ENCODE measurements around the gene CD2BP2.

Gene CD2BP2

DNA sequence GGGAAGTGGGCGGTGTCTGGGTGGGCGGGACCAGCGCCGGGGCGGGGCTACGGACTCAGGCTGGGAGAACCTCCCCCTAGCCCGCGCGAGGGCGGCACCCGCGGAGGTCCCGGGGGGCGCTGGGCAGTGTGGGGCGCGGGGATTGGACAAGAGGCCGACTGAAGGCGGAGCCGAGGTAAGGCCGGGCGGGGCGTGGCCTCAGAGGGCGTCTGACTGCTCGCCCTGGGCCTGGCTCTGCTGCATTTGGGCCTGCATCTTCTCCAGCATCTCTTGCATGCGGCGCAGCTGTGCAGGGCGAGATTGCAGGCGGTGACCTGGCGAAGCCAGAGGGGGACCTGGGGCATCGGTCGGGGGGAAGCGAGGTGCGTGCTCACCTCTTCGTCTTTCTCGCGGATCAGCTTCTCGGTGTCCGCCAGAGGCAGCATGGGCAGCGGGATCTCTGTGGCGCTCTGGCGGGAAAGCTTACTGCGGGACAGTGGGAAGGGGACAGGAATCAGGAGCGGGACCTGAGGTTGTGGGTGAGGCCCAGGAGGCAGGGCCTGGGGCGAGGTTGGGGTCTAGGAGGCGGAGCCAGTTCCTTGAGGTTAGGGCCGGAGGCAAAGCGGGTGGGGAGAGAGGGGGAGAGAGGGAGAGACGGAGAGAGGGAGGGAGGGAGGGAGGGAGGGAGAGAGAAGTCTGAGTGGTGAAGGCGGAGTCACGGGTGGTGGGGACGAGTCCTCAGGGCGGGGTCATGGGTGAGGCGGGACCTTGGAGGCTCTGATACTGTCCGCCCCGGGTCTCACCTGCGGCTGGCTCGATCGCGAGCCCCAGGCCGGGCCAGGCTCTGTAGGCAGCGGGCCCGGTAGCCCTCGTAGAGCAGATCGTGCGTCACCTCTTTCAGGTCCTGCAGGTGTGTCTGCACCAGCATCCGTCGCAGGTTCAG lies 23.4 kb upstream of the CD2BP2 start:
- peak; percentile 99 for DNase-seq (ENCODE audit: low read depth)

DNA sequence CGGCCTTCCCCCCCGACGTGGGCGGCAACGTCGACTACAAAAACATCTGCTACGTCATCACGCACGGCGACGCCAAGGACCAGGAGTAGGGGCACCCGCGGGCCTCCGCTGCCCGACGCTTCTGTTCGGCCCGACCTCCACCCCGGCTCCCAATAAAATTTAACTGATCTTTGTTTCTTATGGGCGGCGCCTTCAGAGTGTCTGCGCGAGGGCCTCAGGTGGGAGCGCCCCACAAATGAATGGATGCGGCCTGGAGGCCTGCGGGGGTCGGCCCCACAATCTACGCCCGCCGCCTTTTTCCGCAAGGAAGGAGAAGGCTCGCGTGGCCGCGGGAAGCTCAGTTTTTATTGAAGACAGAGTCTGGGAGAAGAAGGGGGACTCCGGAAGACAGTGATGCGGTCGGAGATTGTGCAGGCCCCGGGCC lies 22.7 kb upstream of the CD2BP2 start:
- DNase-seq (ENCODE audit: low read depth) = peak; percentile 62

DNA sequence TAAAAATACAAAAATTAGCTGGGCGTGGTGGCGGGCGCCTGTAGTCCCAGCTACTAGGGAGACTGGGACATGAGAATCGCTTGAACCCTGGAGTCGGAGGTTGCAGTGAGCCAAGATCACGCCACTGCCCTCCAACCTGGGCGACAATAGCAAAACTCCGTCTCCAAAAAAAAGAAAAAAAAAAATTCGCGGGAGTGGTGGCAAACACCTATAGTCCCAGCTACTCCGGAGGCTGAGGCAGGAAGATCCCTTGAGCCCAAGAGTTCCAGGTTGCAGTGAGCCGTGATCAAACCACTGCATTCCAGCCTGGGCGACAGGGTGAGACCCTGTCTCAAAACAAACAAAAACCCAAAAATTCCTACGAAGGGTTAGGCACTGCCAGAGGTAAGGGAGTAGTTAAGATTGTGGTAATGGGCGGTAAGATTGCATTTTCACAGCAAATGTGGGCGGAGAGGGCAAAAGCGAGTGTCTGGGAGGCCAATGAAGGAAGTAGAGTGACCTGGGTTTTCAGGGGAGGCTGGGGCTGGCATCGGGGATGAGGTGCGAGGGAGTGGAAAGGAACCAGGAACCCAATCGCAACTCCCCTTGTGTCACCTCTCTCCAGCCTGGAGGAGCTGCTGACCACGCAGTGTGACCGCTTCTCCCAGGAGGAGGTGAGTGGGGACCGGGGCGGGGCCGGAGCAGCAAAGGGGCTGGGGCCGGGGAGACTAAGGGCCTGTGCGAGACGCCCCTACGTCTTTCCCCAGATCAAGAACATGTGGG lies 22.1 kb upstream of the CD2BP2 start:
- no peak for DNase-seq (ENCODE audit: low read depth)

DNA sequence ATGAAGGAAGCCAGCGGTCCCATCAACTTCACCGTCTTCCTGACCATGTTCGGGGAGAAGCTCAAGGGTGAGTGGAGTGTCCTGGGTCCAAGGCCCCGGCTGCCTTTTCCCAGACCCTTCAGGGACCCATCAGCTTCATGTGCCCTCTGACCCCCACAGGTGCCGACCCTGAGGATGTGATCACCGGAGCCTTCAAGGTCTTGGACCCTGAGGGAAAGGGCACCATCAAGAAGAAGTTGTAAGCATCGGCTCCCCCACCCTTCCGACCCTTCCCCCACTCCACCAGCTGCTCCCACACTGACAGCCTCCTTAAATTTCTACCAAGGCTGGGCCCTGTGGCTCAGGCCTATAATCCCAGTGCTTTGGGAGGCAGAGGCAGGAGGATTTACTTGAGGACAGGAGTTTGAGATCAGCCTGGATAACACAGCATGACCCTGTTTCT lies 21.4 kb upstream of the CD2BP2 start:
- no peak for DNase-seq (ENCODE audit: low read depth)

DNA sequence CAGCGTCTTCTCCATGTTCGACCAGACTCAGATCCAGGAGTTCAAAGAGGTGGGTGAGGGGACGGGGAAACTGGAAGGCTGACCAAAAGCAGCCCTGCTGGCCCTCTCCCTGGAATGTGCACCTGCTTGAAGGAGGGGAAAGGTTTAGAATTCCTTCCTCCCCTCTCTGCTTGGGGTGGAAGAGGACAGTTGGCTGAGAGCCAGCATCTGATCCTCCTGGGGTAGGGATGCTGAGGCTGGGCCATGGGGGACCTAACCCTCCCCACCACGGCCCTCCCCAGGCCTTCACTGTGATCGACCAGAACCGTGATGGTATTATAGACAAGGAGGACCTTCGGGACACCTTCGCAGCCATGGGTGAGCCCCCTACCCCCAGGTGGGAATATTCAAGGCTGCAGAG lies 20.8 kb upstream of the CD2BP2 start:
- DNase-seq (ENCODE audit: low read depth) = no peak

DNA sequence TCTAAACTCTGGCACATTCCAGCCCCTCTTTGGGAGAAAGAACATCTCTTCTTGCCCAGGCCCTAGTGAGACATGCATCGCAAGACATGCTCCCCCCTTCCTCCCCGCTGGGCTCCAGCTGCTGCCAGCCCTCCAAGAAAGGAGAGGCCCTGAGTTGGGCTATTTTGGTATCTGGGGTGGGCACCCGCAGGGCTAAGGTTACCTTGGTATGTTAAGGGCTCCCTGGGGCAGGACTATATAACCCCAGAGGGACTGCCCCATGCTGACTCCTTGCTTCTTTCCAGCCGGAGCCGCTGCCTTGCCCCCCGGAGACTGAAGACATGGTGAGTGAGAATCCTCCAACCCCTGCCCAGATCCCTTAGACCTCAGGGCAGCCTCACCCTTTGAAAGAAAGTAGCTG lies 19.4 kb upstream of the CD2BP2 start, which contains the start of gene MYL11:
MYL11 (plus strand) TSS at position 265 of the 400 bp plus-strand sequence; CDS start at position 321, 56 bp downstream.
- DNase-seq (ENCODE audit: low read depth) = no peak

DNA sequence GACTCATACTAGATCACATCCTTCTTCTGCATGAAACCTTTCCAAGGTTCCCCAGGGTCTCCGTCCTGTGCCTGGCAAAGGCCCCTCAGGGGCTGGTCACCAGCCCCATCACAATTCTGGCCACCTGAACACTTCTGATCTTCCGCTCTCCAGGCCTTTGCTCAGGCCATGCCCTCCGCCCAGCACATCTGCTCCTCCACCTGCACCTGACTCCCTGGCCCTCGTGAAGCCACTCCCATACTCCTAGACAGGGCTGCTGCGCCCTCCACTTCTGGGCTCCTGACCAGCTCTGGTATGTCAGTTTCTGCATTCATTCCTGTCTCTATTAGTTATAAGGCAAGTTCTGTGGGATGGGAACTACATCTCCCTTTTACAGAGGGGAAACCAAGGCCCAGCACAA lies 17.6 kb upstream of the CD2BP2 start:
- no peak for DNase-seq (ENCODE audit: low read depth)

DNA sequence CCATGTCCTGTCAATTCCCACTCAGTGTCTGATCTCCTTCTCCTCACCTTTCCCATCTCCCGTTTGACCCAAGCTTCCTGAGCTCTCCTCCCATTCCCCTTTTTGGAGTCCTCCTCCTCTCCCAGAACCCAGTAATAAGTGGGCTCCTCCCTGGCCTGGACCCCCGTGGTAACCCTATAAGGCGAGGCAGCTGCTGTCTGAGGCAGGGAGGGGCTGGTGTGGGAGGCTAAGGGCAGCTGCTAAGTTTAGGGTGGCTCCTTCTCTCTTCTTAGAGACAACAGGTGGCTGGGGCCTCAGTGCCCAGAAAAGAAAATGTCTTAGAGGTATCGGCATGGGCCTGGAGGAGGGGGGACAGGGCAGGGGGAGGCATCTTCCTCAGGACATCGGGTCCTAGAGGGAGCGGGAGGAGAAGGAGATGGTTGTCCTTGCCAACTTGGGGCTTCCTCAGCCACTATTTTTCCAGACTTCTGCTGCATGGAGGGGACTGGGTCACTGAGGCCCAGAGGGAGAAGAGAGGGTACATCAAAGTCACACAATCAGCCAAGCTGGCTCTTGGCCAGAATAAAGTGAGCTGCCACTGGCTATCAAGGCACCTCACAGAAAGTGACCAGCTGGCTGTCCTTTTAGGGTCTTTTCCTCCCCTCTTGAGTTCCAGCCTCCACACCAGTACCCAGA lies 17.1 kb upstream of the CD2BP2 start:
- no peak for DNase-seq (ENCODE audit: low read depth)

DNA sequence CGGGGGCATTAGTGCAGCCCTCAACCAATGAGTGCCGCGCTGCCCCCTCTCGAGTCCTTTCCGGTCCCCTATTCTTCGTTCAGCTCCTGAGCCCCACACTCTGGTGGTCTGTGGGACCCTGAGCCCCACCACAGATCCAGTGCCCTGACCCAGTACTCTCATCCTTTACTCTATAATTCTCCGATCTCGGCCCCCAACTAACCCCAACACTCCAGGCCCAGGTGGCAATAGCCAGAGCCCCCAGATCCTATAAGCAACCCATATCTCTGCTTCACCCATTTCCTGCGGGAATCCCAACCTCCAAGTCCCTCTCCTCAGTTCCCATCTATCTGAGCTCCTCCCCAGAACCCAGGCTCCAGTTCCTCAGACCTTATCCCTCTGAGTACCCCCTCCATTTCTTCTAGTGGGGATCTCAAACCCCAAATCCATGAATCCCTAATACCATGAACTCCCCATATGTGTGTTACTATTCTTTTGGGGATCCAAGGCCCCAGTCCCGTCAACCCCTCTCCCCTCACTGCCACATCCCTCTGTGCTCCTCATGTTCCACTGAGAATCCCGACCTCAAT lies 16.2 kb upstream of the CD2BP2 start:
- no peak for DNase-seq (ENCODE audit: low read depth)

DNA sequence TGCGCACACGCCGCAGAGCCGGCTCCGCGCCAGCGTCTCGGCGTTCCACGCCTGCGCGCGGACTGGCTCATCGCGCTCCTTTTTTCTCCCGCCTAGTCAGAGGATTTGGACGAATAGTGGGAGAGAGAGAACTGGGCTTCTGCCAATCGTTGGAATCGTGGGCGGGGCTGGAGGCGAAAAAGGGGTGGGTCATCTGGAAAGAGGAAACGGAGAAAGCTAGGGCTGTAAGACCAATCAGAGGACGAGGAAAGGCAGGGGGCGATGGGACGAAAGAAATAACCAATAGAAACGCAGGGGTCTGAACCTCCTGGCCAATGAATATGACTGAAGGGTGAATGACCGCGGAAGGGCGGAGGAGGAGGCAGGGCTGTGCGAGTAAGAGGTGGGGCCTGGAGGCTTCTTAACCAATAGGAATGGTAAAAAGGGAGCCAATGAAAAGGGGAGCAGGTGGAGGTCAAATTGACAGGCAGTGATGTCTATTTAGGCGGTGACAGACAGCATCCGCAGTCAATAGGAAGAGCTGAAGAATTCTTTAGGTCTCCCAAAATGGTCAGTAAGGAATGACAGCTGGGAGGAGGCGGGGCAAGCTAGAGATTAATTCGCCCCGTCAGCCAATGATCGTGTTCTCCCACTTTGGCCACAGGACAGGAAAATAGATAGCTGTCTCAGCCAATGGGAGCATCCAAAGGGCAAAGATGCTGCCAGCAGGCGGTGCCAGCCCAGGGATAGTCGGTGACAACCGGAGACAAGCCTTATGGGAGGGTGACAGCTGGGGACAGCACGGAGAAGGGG lies 15.5 kb upstream of the CD2BP2 start, which contains the start of gene TBC1D10B:
TBC1D10B (minus strand) TSS at position 39 of the 792 bp plus-strand sequence. CDS start 311 bp downstream, outside the sequence.
- peak; percentile 88 for DNase-seq (ENCODE audit: low read depth)

DNA sequence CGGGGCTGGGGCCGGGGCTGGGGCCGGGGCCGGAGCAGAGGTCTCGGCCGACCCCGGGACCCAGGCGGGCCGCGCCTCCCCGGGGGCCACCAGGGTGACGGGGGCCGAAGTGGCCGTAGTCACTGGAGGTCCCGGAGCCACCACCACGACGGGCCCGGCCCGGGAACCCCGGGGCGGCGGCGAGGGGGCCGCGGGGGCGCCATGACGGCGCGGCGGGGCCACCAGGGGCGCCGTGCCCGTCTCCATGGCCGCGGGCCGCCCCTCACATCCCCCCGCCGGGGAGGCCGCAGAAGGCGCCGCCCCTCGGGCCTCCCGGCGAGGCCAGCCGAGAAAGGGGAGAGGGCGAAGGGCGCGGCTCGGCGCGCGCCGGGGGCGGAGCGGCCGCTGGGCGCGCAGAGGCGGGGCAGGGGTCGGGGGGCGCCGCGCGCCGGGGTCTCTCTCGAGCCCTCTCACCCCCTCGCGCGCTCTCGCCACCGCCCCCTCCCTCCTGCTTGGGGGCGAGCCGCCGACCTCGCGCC lies 14.9 kb upstream of the CD2BP2 start:
- no peak for DNase-seq (ENCODE audit: low read depth)

DNA sequence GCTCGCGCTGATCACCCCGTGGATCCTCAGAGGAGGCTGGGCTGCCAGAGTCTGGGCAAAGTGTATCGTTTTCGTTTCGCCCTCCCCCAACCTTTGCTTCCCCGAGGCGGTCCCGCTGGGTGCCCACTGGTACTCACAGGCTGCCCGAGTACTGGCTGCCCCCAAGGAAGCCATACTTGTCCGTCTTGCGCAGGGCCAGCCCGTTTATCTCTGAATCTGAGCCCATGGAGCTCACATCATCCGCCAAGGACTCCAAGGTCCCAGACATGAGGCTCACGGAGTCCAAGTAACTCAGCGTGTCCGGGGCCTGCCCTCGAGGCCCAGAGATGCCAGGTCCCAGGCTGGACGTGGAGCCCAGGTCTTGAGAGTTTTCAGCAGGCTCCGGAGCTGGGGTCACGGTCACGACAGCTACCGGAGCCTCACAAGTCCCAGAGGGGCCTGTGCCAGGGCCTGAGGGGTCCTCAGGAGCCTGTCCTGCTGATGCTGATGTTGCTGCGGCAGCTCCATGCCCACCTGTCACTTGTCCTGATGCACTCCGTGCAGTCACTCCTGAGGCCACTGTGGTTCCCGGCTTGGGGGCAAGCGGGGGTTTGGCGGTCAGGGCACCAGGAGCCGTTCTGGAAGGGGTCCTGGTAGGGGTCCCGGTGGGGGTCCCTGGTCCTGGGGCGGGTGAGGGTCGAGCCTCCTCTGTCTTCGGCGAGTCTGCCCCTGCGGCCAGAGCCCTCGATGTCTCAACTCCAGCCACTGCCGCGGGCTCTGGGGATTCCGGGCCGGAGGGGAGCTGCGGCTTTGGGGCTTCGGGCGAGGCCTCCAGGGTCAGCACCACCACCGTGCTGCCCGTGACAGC lies 14.2 kb upstream of the CD2BP2 start:
- DNase-seq (ENCODE audit: low read depth) = no peak

DNA sequence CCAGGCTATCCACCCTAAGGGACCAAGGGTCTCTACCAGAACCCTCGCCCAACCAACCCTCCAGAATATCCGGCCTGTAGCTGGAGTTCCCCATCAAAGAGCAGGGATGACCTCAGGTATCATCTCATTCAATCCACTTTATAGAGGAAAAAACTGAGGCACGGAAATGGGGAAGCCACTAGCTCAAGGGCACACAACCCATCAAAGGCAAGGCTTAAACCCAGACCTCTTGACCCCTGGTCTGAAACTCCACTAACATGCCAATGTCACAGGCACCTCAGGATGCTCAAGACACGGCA lies 13.6 kb upstream of the CD2BP2 start:
- DNase-seq (ENCODE audit: low read depth) = no peak

DNA sequence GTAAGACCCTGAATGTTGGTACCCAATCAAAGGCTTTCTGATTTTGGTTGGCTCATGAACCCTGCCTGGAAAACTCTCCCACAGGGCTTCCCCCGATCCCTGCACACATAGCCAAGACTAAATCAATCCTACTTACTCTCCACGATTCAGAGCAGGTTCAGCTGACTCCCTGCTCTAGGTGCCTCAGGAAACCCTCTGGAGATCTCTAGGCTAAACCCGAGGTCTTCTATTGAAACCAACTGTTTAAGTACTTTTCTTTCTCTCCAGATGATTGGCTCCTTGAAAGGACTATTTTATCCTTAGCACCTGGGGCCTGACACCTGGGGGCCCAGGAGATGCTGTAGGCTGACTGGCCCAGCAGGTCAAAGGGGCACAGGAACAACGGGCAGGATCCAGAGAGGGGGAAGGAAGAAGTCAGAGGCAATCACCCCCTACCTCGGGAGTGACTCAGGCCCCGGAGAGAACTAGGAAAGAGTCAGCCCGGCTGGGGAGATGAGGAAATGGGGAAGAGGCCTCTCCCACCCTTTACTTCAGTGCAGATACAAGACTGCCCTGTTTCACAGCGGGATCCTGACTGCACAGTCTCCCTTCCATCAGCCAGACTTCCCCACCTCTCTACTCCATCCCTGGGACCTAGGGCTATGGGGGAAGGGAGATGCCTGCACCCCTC lies 13.1 kb upstream of the CD2BP2 start:
- DNase-seq (ENCODE audit: low read depth) = no peak

DNA sequence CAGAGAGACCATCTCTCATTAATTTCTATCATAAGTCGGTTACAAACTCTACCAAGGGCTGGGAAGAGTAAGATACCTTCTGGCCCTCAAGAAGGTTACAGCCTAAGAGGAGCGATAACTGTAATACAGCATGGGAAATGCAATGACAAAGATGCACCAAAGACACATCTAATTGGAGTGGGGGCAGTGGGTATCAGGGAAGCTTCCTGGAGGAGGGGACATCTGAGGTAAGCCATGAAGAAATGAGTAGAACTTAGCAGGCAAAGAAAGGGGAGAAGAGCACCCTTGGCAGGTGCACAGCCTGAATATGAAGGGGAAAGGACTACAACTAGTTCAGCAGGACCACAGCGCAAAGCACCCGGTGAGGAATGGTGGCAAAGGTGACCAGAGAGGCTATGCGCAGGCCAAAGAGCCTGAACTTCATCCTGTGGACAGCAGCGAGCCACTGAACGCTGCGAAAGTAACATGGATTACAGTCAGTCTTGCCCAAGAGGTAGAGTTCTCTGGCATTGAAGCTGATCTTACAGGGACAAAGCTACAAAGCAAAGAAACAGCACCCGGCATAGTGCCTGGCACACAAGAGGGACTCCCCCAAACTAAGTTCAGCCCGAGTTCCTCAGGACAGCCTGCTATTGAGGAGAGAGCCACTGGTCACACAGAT lies 12.4 kb upstream of the CD2BP2 start:
- DNase-seq (ENCODE audit: low read depth) = no peak

DNA sequence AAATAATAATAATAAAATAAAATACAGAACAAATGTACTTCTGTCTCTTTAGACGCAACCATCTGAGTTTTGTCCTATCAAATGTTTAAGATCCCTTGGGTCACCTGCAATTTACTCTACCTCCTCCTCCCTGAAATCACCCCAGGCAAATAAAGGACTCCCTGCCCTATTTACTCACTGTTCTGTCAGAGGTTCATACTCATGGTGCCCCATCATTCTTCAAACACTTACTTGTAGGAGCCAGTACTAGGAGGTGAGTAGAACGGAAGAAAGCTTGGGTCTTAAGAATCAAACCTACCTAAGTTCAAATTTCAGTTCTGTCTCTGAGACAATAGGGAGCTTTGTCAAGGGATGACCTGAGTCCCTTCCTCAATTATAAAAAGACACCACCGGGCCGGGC lies 11.4 kb upstream of the CD2BP2 start:
- no peak for DNase-seq (ENCODE audit: low read depth)

DNA sequence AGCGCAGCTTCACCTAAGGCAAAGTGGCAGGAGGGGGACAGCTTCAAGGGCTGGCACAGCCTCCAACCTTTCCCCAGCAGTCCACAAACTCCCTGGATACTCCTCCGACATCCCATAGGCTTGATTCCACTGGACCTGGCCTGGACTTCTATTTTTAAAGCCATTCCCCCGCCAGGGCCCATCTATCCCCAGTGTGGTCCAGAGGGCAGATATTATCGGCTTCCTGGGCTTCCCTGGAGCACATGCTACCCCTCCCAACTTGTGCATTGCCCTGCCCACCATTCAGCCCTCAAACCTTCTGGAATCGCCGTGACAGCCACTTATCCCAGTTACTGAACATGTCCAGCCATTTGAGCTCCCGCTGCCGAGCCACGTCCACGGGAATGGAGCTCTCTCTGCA lies 10.1 kb upstream of the CD2BP2 start:
- no peak for DNase-seq (ENCODE audit: low read depth)

DNA sequence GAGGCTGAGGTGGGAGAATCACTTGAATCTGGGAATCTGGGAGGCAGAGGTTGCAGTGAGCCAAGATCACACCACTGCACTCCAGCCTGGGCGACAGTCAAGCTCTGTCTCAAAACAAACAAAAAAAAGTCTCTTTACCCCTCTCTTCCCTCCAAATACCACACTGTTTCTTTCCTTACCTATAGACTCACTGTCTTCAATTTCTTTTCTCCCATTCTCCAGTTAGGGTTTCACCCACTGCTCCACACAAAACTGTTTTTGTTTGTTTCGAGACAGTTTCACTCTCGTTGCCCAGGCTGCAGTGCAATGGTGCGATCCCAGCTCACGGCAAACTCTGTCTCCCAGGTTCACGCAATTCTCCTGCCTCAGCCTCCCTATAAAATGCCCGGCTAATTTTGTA lies 6.1 kb upstream of the CD2BP2 start:
- no peak for DNase-seq (ENCODE audit: low read depth)

DNA sequence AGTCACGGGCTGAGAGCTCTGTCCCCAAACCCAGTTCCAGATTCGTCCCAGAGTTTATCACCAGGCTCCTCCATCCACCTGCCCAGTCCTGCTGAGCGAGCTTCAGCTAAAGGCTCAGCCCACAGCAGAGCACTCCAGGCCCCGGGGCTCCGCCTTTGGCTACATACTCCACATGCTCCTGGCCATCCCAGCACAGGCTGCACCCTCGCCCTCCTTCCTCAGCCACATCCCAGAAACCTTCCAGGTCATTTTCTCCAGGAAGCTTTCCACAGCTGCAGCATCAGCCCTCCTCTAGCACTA lies 4.7 kb upstream of the CD2BP2 start:
- no peak for DNase-seq (ENCODE audit: low read depth)

Data from stimulated activated CD8-positive, alpha-beta memory T cell treated with anti-CD3 and anti-CD28 coated beads, Interleukin-15, amount 100 ng/mL, for 24 hours (primary cell).